GM21619 (cell line): ENCODE measurements around the gene TUBGCP2.
A peak's percentile ranks its signal among the peaks of the same experiment; 100 is the strongest.

Source experiments
- ATAC-seq: cut with Tn5 transposase; IDR thresholded peaks from one replicate; pipeline ENCODE4 v1.9.1; 2021; ENCODE audit not compliant: unreplicated experiment

Gene TUBGCP2

GRCh38 chr10:133342942-133343341 lies 34.3 kb upstream of the TUBGCP2 start:
- ATAC-seq: no peak

GRCh38 chr10:133341983-133342382 lies 33.3 kb upstream of the TUBGCP2 start:
- no peak for ATAC-seq

DNA sequence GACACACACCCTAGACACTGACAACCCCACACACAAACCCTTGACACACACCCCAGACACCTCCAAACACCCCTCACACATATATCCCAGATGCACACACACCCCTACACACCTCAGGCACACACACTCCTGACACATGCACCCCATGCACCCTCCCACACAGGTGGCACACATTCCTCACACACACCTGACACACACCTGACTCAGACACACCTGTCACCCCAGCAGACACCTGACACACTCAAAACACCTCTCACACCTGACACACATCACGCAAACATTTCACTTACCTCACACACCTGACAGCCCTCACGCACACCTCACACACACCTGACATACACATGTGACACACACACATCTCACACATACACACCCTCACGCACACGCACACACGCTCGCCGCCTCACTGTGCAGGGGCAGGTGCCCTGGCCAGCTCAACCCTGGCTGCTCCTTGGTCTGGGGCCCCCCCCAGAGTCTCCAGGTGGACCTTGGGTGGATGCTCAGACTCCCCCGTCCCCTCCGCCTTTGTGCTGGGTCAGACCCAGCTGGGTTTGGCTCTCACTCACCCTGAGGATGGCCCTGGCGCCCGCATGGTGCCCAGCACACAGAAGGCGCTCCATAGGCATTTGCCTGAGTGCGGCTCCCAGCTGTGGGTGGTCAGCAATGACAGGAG lies 31.2 kb upstream of the TUBGCP2 start:
- no peak for ATAC-seq

- ATAC-seq: no peak
These were observed 29.7 kb upstream of the TUBGCP2 start for GRCh38 chr10:133338080-133339071.

DNA sequence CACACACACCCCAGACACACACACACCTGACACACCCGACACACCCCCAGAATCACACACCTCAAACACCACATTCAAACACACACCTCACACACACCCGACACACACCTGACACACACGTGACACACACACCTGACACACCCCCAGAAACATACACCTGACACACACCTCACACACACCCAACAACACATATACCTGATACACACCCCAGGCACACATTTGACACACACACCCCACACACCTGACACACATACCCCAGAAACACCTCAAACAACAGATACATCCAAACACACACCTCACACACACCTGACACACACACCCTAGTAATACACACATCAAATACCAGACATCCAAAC lies 28.7 kb upstream of the TUBGCP2 start:
- no peak for ATAC-seq

DNA sequence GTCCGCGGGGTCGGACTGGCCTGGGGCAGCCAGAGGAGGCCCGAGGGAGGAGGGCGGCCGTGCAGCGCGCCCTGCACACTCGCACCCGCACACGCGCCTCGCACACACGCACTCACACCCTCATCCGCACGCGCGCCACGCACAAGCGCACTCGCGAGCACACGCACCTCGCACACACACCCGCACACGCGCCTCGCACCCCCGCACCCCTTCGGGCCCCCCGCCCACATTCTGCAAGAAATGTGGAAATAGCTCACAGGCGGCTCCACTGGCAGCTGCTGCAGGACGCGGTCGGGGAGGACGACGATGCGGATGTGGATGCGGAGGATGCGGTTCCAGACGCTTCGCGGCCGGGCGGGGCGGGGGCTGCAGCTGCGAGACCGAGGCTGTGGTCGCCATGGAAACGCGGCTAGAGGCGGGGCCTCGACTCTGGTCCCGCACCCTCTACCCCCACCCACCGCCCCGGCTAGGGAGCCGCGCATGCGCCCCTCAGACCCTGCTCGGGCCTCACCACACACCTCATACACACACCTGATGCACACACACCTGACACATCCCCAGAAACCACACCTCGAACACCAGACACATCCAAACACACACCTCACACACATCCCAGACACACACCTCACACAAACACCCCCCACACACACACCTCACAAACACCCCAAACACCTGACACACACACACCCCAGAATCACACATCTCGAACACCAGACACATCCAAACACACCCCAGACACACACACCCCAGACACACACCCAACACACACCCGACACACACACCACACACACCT lies 28.1 kb upstream of the TUBGCP2 start, which contains the start of gene CALY:
CALY (minus strand) TSS at position 320 of the 793 bp plus-strand sequence. CDS start 7,907 bp downstream, outside the sequence.
- ATAC-seq: no peak

- no peak for ATAC-seq
These were observed 27.5 kb upstream of the TUBGCP2 start for GRCh38 chr10:133336118-133336576.

- ATAC-seq: no peak
These were observed 26.8 kb upstream of the TUBGCP2 start for GRCh38 chr10:133335246-133336117.

- no peak for ATAC-seq
These were observed 26.0 kb upstream of the TUBGCP2 start for GRCh38 chr10:133334503-133335245.

DNA sequence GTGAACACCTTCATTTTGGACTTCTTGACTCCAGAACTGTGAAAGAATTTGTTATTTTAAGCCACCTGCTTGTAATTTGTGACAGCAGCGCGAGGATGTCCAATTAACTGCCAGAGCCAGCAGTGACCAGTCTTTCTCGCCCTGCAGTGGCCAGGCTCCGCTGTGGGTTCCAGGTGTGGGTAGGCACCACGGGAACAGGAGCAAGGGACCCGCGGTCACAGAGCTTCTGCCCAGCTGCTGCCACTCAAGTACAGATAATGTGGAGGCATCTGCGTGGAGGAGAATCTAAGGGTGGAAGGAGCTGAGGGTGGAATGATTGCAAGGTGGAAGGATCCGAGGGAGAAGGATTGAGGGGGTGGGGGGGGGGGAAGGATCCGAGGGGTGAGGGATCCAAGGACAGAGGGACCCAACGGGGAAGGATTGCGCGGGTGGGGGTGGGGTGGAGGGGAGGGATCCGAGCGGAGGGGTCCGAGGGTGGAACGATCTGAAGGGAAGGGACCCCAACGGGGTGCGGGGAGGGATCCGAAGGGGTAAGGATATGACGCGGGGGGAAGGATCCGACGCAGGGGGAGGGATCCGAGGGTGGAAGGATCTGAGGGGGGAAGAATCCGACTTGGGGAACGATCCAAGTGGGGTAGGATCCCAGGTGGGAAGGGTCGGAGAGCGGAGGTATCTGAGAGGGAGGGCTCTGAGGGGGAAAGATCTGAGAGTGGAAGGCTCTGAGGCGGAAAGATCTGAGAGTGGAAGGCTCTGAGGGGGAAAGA lies 24.4 kb upstream of the TUBGCP2 start:
- no peak for ATAC-seq

DNA sequence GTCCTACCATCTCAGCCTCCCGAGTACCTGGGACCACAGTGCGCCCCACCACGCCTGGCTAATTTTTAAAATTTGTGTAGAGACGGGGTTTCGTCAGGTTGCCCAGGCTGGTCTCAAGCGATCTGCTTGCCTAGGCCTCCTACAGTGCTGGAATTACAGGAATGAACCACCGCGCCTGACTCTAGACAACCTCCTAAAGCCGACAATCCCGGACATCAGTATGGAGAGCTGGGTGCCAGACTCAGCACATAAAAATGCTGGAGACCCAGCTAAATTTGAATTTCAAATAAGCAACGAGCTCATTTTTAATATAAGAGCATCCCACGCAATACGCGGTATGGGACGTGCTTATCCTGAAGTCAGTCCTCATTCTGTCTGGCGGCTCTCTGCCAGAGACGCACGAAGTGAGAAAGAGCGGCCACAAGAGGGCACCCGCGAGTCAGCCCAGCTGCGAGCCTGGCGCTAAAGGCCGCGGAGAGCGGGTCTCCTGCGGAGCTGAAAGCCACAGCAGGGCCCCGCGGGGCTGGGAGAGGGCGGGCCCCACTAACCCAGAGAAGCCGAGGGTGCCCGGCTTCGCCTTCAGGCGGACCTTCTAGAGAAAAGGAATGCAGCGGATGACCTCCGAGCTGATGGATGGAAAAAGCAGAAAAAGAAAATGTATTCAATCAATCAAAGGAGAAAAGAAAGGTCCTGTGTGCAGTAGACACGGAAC lies 21.0 kb upstream of the TUBGCP2 start:
- ATAC-seq: peak; percentile 87

DNA sequence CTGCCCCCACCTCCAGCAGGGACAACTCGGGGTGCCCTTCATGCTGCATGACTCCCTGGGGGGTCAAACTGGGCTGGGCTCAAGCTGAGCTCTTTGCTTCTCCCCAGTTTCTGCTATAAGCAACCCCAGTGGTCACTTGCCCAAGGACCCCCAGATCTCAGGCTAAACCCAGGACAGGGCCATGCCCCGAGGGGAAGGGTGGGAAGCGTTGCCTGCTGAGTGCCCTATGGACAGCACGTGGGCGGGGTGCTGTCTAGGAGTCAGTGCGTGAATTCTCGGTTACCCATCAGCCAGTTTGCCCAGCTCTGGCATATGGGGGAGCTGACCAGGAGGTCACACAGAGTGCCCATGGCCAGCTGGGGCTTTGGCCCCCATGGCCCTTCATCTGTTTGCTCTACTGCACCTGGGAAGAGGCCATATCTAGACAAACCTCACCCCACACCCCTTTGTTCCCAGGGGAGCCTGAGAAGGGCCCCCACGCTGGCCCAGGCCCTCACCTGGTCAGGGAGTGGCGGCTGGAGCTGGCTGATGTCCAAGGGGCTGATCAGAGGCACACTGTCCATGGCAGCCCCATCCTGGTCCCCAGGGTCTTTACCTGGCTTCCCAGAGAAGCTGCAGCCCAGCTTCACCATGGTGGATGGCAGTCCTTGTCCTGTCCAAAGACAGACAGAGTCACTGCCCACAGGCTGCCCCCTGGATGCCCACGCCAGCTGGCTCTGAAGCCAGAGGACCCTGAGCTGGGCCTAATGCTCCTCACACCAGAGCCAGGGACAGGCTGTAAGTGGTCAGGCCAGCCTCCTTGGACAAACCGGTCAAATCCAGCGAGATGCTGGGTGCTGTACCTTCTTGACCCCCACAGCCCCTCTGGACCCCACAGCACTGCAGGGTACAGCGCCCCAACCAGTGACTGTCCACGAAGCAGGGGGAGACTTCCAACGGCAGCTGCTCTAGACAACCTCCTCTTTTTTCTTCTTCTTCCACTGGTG lies 20.0 kb upstream of the TUBGCP2 start:
- ATAC-seq: no peak

GRCh38 chr10:133327651-133328357 lies 19.1 kb upstream of the TUBGCP2 start:
- no peak for ATAC-seq

DNA sequence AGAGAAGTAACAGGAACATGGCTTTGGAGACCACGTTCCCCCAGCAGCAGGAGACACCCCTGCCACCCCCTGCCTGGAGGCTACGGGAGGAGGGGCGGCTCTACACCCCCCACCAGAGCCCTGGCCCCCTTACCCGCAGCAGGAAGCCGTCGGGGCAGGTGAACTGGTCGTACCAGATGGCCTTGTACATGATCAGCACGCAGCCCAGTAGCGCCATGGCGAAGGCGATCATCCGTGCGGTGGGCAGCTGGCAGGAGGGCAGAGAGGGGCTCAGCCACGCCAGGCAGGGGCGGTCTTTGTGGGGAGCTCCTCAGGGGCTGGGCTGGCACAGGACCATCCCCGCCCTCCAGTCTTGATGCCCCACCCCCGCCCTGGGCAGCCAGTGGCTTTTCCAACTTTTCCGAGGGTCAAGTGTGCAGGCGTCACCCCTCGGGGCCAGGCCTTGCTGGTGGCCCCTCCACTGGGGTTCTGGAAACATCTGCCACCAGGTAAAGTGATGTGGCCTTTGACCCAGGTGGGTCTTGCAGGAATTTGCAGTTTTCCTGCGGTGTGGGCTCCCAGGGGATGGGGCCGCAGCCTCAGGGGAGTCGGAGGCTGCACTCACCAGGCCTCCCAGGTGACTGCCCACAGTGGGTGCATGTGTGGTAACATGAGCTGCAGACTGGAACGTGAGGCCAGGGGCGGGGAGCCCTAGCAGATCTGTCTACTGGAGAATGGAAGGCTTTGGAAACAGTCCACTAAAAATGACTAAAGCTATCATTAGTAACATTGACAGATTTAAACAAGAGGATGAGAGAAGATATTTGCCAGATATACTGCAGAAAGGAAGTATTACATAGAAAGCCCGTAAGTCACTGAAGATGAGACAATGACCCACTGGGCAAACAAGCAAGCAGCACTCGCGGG lies 18.3 kb upstream of the TUBGCP2 start:
- ATAC-seq: no peak

DNA sequence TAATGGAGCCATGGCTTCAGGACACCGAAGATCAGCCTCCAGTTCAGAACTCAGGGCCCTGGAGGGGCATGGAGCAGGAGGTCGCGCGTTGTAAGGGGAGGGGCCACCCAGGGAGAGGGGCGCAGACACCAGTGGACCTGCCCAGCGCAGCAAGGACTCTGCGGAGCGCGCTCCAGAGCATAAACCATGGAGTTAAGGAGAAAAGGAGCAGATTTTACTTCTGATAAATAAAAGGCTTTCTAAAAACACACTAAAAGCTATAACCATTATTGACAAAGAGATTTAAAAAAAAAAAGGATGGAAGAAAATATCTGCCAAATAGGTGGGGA lies 17.5 kb upstream of the TUBGCP2 start:
- no peak for ATAC-seq
